Dedifferentiated amniotic fluid mesenchymal stem cell (primary cell): Measurements from ENCODE around the gene RAPGEF3.
A peak's percentile ranks its signal among the peaks of the same experiment; 100 is the strongest.

Experiments used
- DNase-seq: peaks from one replicate; pipeline ENCODE4 v3.0.0-alpha.2; 2016; ENCODE audit errors: extremely low spot score

Gene RAPGEF3

GRCh38 chr12:47758834-47759690, at the start of gene RAPGEF3:
RAPGEF3 (minus strand) TSS chr12:47758880; CDS start chr12:47758556, 324 bp downstream.
- peak; percentile 74 for DNase-seq

- no peak for DNase-seq
Observed at GRCh38 chr12:47808050-47808449, 49.4 kb upstream of the RAPGEF3 start.

GRCh38 chr12:47807338-47807737, 48.7 kb upstream of the RAPGEF3 start:
- DNase-seq, result no peak

- no peak for DNase-seq
Observed at GRCh38 chr12:47805417-47805816, 46.7 kb upstream of the RAPGEF3 start.

- DNase-seq, result no peak
Observed at GRCh38 chr12:47804171-47804570, 45.5 kb upstream of the RAPGEF3 start.

- DNase-seq, result no peak
Observed at GRCh38 chr12:47803191-47803875, 44.7 kb upstream of the RAPGEF3 start.

- DNase-seq, result no peak
Observed at GRCh38 chr12:47802312-47802711, 43.6 kb upstream of the RAPGEF3 start.

GRCh38 chr12:47801904-47802246, 43.2 kb upstream of the RAPGEF3 start:
- DNase-seq, result no peak

- no peak for DNase-seq
Observed at GRCh38 chr12:47801170-47801903, 42.7 kb upstream of the RAPGEF3 start.

- no peak for DNase-seq
Observed at GRCh38 chr12:47800582-47800981, 41.9 kb upstream of the RAPGEF3 start.

- no peak for DNase-seq
Observed at GRCh38 chr12:47799357-47799955, 40.8 kb upstream of the RAPGEF3 start.

- DNase-seq, result no peak
Observed at GRCh38 chr12:47798382-47798948, 39.8 kb upstream of the RAPGEF3 start.

- DNase-seq, result no peak
Observed at GRCh38 chr12:47797441-47797840, 38.8 kb upstream of the RAPGEF3 start.

GRCh38 chr12:47795814-47796411, 37.2 kb upstream of the RAPGEF3 start:
- DNase-seq, result no peak

GRCh38 chr12:47795121-47795813, 36.6 kb upstream of the RAPGEF3 start:
- no peak for DNase-seq

- DNase-seq, result no peak
Observed at GRCh38 chr12:47794679-47795078, 36.0 kb upstream of the RAPGEF3 start.

GRCh38 chr12:47793015-47793681, 34.5 kb upstream of the RAPGEF3 start:
- DNase-seq, result no peak

- no peak for DNase-seq
Observed at GRCh38 chr12:47791874-47792273, 33.2 kb upstream of the RAPGEF3 start.

GRCh38 chr12:47791351-47791746, 32.7 kb upstream of the RAPGEF3 start:
- DNase-seq, result no peak

- no peak for DNase-seq
Observed at GRCh38 chr12:47790676-47791350, 32.1 kb upstream of the RAPGEF3 start.
